Large intestine (tissue), 3 donors: ENCODE data around the gene MYO5B. TPM values are rescaled to one million over a fixed set of nuclear protein-coding genes. Genes with fewer than 3 reads are reported as not detected.
"Not testable (repeated sequence)": the region's sequence is repeated elsewhere in the genome, so short reads cannot be mapped to it uniquely, and the experiment has no call there.

Experiments
- DNase-seq, 2 donors: peaks; one replicate each; pipeline versions ENCODE4 v3.0.0 to v3.0.0-alpha.2; 2013
- H3K27ac ChIP-seq: one replicate; pipeline ENCODE4 v1.5.1; 2013; ENCODE audit warnings: low read length
- H3K27me3 ChIP-seq: 2 replicates; pipeline ENCODE4 v1.6.1; 2013; ENCODE audit warnings: low read length; ENCODE audit not compliant: control insufficient read depth, insufficient read depth
- H3K36me3 ChIP-seq: 2 replicates; pipeline ENCODE4 v1.6.1; 2013; ENCODE audit warnings: low read length; ENCODE audit not compliant: control insufficient read depth, insufficient read depth
- H3K4me1 ChIP-seq: one replicate; pipeline ENCODE4 v1.6.1; 2013; ENCODE audit warnings: low read length; ENCODE audit not compliant: control insufficient read depth, insufficient read depth
- H3K4me3 ChIP-seq: one replicate; pipeline ENCODE4 v1.5.1; 2013; ENCODE audit warnings: low read length
- H3K9me3 ChIP-seq: one replicate; pipeline ENCODE4 v1.6.1; 2013; ENCODE audit warnings: mild to moderate bottlenecking, low read depth, low read length, moderate library complexity; ENCODE audit not compliant: control insufficient read depth
- WGBS: methylation state at CpG from one replicate; pipeline ENCODE4 v1.1.5; 2013; ENCODE audit warnings: low lambda C conversion rate; ENCODE audit not compliant: insufficient coverage; 5-methylcytosine and 5-hydroxymethylcytosine counted together
- polyA plus RNA-seq: library from polyadenylated mRNA; unstranded; fragments of 120-200 nt; gene quantifications from one replicate; pipeline ENCODE4 v1.2.1, GENCODE V29; 2013

The MYO5B gene
- polyA plus RNA-seq, 1 donor = 52.0 TPM

DNA sequence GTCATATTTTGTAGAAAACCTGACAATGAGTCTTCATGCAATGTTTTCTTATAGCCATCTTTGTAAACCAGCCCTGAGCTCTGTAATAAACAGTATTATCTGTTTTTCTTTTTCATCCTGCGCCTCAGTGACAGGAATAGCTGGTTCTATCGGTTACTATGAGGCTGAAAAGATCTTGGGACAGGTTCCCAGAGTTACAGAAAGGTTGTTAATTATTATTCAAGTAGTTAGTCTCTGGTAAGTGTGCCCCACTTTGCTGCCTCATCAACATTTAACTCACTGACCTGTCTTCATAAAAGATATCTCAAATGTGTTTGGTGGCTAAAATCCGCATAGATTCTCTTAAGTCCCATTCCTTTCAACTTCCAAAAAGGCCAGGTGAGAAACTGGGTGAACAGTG lies 400.2 kb downstream of the MYO5B start:
- Histone ChIP-seq H3K36me3 (peaks cover 40% of the 10 kb centered on the region), H3K27ac (peak overlapping the region; percentile 60), H3K9me3 (peaks cover 8% of the 10 kb centered on the region), H3K4me1 (peaks cover 8% of the 10 kb centered on the region), H3K4me3 (no peak overlapping the region), H3K27me3 (no peaks in the 10 kb centered on the region)
- peak in 1 of 2 donors; percentile 73 for DNase-seq
- WGBS = no CpG with 5 or more reads among the region's 3 CpGs

DNA sequence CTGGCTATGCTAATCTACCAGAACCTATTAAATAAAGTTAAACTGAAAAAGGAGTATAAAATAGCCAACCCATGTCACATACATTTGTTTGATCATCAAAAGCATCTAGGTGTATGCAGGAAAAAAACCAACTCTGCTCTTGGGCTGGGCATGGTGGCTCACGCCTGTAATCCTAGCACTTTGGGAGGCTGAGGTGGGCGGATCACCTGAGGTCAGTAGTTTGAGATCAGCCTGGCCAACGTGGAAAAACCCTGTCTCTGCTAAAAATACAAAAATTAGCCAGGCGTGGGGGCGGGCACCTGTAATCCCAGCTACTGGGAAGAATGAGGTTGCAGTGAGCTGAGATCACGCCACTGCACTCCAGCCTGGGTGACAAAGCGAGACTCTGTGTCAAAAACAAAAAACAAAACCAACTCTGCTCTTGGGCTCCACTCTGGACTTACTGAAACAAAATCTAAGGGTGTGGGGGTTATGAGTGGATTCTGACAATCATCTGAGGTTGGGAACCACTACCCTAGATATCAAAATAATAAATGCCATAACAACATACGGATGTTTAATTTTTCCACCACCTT lies 405.3 kb downstream of the MYO5B start:
- H3K36me3 ChIP-seq = peaks cover 62% of the 10 kb centered on the region
- DNase-seq, H3K9me3 ChIP-seq, H3K27me3 ChIP-seq, H3K27ac ChIP-seq, H3K4me1 ChIP-seq, H3K4me3 ChIP-seq: not testable (repeated sequence)
- WGBS = 90% methylated on average over 2 of the region's 8 CpGs

DNA sequence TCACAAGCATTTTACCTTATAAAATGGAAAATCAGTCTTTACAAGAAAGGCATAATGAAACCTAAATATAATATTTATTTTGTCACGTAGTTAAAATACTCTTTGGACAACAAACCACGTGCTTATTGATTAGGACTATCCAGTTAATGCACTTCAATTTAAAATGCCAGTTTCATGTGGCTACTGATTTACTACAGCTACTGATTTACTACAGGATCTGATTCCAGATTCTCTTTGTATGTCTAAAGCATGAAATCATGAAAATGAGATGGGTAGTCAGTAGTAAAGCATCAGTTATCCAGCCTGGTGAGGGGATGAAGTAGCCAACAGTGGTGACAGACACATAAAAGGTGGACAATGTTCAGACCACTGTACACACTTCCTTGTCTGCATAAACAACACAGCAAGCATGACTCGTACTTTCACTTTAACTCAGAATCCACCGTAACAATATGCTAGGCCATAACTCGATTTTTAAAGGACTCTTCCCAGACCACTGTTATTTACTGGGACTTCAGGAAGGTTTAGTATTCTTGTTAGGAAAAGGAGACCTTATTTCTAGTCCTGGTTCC lies 406.5 kb downstream of the MYO5B start:
- H3K4me1 ChIP-seq = no peaks in the 10 kb centered on the region
- peak in 1 of 2 donors; percentile 25 for DNase-seq
- H3K27me3 ChIP-seq = no peaks in the 10 kb centered on the region
- WGBS = no CpG with 5 or more reads among the region's 5 CpGs
- H3K4me3 ChIP-seq = no peak overlapping the region
- no peak overlapping the region for H3K27ac ChIP-seq
- no peaks in the 10 kb centered on the region for H3K9me3 ChIP-seq
- H3K36me3 ChIP-seq = peaks cover 67% of the 10 kb centered on the region

DNA sequence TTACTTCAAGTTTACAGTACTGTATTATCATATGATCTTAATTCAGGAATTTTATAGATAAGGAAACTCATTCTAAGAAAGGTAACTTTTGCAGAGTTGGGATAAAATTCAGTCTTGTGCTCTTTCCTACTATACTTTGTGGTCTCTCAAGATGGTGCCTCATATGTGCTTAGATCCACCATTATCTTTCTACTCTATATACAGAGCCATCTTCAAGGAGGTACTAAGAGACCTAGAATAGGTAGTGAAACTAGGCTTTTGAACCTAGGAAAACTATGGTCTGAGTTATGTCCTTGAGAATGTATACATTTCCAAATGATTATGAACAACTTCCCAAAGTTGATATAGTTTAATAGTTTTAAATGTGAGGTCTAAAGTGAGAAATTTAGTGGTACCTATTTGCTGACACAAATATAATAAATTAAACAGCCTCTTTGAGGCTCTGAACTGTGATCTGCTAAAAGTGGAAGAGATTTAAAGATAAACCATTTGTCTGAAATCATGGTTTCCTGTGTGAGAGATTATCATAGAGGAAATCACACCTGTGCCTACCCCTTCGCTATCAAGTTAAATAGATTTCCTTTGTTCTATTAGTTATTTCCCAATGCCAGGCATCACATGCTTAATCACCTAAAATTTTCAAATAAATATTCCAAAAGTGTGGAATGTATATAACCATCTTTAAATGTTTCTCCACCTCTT lies 408.8 kb downstream of the MYO5B start:
- H3K27ac ChIP-seq = no peak overlapping the region
- no CpG with 5 or more reads among the region's 1 CpG for WGBS
- H3K36me3 ChIP-seq = peaks cover 58% of the 10 kb centered on the region
- H3K4me3 ChIP-seq = no peak overlapping the region
- H3K4me1 ChIP-seq = no peaks in the 10 kb centered on the region
- H3K9me3 ChIP-seq = no peaks in the 10 kb centered on the region
- no peaks in the 10 kb centered on the region for H3K27me3 ChIP-seq
- DNase-seq = no peak

DNA sequence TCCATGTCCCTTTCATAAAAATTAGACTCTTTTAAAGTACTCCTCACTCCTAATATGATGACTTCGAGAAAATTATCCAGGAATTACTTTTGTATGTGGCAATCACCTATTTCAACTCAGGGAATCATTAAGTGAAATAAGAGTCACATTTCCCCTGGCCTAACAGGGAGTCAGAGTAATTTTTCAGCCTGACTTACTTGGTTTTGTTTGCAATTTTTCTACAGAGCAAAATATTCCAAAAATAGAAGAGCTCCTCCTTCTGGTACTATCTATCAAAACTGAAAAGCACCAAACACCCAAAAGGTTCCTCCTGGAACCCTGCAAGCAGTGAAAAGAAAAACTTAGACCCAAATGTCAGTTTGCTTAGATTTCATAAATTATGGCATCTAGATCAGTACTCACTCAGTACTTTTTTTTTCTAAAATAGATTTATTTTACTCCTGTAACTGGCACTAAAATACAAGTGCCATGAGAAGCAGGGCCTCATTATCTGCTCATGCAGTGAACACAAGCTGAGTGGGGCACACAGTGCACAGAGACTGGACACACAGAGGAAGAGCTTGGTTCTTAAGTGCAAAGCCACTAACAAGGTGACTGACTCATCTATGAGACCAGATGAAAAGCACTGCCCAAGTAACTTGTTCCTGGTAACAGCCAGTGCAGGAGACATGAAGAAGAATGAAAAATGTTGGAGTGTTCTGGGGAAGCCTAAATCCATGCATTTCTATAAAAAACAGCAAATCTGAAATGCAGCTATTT lies 410.3 kb downstream of the MYO5B start:
- WGBS = no CpG with 5 or more reads among the region's 1 CpG
- Histone ChIP-seq H3K4me1 (no peaks in the 10 kb centered on the region), H3K9me3 (no peaks in the 10 kb centered on the region), H3K4me3 (no peak overlapping the region), H3K27ac (no peak overlapping the region), H3K27me3 (no peaks in the 10 kb centered on the region), H3K36me3 (peaks cover 54% of the 10 kb centered on the region)
- DNase-seq = no peak

DNA sequence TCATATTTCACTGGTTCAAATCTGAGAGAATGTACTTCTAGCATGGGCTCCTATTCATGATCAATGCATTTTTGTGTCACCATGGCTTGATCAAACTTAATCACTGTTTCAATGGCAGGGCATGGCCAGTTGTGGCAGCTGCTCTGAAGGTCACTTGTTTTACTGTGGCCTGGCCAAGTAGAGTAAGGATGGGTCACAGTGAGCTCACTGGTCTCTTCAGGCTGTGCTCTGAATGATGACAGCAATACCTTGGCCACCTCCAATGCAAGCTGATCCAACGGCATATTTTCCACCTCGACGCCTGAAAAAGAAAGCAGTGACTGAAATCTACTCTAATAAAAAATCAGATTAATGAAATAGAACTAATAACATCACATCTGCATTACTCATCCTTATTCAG lies 411.3 kb downstream of the MYO5B start:
- H3K27me3 ChIP-seq, H3K4me1 ChIP-seq, DNase-seq, H3K27ac ChIP-seq, H3K9me3 ChIP-seq, H3K4me3 ChIP-seq: not testable (repeated sequence)
- H3K36me3 ChIP-seq = peaks cover 49% of the 10 kb centered on the region
- WGBS = 100% methylated on average over 3 of the region's 3 CpGs

DNA sequence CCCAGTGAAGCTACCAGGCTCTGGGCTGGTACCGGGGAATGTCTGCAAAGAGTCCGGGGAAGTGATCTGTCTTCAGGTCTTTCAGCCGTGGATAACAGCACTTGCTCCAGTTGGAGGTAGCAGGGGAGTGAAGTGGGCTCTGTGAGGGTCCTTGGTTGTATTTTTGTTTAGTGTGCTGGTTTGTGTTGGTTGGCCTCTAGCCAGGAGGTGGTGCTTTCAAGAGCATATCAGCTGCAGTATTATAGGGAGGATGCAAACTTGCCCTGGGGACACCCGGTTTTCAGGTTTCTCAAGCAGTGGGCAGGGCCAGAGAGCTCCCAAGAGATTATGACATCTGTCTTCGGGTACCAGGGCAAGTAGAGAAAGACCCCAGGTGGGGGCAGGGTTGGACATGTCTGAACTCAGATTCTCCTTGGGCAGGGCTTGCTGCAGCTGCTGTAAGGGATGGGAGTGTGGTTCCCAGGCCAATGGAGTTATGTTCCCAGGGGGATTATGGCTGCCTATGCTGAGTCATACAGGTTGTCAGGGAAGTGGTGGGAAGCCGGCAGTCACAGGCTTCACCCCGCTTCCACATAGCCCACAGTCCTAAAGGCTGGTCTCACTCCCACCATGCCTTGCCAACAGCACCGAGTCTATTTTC lies 416.0 kb downstream of the MYO5B start:
- H3K27ac ChIP-seq = no peak overlapping the region
- peaks cover 8% of the 10 kb centered on the region for H3K9me3 ChIP-seq
- WGBS = no CpG with 5 or more reads among the region's 8 CpGs
- DNase-seq = no peak
- H3K36me3 ChIP-seq = peaks cover 22% of the 10 kb centered on the region
- no peaks in the 10 kb centered on the region for H3K4me1 ChIP-seq
- no peaks in the 10 kb centered on the region for H3K27me3 ChIP-seq
- H3K4me3 ChIP-seq = no peak overlapping the region

Other genes with a start within 250 kb of the MYO5B start
- 0.91 TPM for gene CFAP53, start 71.3 kb upstream of the MYO5B start, polyA plus RNA-seq
- 71.0 TPM for gene MBD1, start 86.4 kb upstream of the MYO5B start, polyA plus RNA-seq
- 67.2 TPM for gene CXXC1, start 92.5 kb upstream of the MYO5B start, polyA plus RNA-seq
- 4.3 TPM for gene SKA1, start 179.9 kb upstream of the MYO5B start, polyA plus RNA-seq